Endometrial microvascular endothelial cells (primary cell): ENCODE results near the gene COL1A2. TPM values are rescaled to one million over a fixed set of nuclear protein-coding genes. Genes with fewer than 3 reads are reported as not detected.

Experiments used
- in situ Hi-C: cut with HindIII; loops from 2 replicates; pipeline ENCODE4 v1.10.0; 2017; ENCODE audit warnings: low sequenced_read_pairs, low pct_unique_long_range_greater_than_20kb; ENCODE audit errors: inconsistent ontology term
- total RNA-seq: library from RNA; depleted of rRNA; stranded (reverse); fragments of >200 nt; gene quantifications from one replicate; pipeline ENCODE4 v1.2.3, GENCODE V29; 2015; ENCODE audit errors: inconsistent ontology term

Gene COL1A2
- total RNA-seq, 1 donor from 2014 or later = 73.4 TPM

DNA sequence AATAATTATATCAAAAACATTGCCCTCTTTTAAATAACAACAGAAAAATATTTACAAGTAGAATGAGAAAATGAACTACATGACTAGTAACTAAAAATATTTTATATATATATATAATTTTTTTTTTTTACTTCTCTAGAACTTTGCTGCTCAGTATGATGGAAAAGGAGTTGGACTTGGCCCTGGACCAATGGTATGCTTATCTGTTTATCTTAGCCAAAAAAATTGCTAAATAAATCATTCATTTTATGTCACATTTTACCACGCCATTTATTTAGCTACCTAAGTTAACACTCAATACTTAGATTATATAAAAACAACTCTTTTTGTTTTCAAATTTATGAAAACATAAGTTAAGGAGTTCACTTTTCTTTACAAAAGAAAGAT, 6.7 kb downstream of the COL1A2 start:
- in situ Hi-C loops = no loop called here

DNA sequence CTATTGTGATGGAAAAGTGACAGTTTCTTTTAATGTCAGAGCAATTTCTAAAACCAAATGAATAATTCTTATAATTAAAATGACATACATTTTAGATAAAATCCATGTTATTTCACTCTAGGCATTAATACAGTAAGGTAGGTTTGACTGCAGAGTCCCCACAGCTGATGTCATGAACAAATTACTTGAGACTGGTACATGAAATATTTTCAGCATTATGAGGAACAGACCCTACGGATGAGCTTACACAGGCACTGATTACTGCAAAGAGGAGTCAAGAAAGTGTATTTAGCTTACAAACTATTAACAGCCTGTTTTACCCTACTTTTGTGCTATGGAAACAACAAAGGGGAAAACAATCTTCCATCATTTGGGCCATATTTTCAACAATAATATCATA, 8.9 kb downstream of the COL1A2 start:
- in situ Hi-C loops = no loop called here

DNA sequence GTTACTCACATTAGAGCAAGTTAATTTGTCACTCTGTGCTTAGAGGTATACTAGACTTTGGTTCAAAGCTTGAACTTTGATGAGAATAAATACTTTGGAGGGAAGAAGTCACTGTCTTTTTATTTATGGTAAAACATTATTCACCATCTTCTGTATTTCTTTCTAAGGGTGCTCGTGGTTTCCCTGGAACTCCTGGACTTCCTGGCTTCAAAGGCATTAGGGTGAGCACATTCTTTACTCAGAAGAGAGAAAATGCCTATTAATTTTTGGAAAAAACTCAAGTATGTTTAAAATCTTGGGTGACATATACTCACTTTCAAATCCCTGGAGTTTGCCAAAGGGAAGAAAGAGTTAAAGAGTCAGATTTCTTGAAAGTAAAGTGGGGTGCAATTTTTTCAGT, 10.8 kb downstream of the COL1A2 start:
- in situ Hi-C loops = no loop called here

GRCh38 chr7:94406696-94407095, 12.0 kb downstream of the COL1A2 start:
- in situ Hi-C loops = no loop called here

DNA sequence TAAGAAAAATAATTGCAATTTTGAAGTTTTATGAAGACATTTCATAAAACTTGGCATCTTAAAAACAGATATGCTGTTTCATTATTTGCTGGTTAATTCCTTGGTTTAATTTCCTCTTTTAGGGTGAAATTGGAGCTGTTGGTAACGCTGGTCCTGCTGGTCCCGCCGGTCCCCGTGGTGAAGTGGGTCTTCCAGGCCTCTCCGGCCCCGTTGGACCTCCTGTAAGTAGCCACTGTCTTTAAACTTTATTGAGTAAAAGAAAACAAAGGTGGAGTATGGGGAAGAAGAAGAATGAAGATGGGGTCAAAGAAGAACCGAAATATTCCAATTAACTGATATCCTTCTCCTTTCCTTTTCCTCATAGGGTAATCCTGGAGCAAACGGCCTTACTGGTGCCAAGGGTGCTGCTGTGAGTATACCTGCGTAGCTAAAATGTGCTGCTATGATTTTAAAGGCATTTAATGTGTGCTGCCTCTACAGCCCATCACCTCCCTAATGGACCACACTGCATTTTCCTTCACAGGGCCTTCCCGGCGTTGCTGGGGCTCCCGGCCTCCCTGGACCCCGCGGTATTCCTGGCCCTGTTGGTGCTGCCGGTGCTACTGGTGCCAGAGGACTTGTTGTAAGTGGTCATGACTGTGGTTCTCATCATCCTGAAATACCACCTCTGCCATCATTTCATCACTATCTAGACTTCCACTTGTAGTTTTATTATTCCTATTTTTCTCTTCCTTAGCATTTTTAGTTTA, 14.7 kb downstream of the COL1A2 start:
- in situ Hi-C loops = no loop called here

- in situ Hi-C loops = no loop called here
Measured at GRCh38 chr7:94410413-94411187, 15.9 kb downstream of the COL1A2 start.

DNA sequence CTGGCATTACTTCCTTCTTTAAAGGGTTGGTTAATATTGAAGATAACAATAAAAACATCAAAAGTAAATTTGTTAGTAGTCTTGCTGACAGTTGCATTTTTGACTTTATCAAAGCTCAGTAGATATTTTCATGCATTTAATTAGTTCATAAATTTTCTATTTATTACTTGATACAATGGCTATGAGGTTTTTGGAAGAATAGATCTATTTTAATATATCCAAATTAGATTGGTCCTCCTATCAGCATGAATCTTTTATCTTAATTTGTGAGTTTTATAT, 16.4 kb downstream of the COL1A2 start:
- in situ Hi-C loops = no loop called here

GRCh38 chr7:94412762-94413322, 18.1 kb downstream of the COL1A2 start:
- in situ Hi-C loops = no loop called here

DNA sequence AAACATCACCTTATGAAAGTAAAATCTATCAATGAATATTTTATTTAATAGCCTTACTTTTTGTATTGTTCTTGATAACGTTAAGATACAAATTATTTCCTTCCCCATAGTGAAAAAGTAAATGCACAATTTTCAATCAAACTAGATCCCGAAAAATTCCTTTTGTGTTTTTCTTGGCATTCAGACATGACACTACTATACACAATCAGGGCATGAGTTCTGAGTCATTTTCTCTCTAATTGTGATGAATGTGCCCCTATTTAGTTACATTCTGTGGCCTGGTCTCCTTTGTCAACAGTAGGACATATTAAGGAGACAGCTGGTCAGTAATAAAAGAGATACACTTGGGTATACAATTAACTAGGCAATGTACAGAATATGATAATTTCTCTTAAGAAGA, 19.8 kb downstream of the COL1A2 start:
- in situ Hi-C loops = no loop called here

GRCh38 chr7:94414980-94415379, 20.3 kb downstream of the COL1A2 start:
- in situ Hi-C loops = no loop called here

DNA sequence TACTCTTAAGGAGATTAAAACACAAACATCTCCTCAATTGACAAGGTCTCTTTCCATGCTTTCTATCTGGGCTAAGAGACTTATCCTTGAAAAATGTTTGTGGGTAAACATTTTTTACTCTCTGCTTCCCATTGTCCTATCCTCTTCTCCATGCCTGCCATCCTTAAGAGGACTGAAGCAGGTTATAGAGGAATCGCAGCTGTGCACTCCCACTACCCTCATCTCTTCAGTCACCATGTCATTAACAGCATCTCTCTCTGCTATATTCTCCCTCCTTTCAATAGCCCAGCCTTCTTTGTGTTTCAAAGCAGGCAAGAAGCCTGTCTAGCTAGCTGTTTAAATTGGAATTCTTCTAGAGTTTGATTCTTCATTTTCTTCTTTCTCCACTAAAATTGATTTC, 22.6 kb downstream of the COL1A2 start:
- in situ Hi-C loops = no loop called here

DNA sequence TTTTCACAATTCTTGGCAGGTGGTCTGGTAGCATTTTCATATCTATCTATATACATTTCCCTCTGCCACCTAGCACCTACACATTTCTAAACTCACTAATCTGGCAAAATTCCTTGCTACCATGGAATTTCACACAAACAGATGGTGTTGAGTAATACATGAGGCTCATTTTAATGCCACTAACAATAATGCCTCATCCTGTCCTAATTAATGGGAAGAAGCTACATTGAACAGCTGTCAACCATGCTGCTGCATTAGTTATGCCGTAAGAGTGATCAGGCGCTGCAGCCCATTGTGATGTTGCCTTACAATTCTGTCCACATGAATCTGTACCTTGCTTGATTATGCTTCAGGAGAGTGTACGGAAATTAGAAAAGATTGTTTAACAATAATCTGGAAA, 23.2 kb downstream of the COL1A2 start:
- in situ Hi-C loops = no loop called here

DNA sequence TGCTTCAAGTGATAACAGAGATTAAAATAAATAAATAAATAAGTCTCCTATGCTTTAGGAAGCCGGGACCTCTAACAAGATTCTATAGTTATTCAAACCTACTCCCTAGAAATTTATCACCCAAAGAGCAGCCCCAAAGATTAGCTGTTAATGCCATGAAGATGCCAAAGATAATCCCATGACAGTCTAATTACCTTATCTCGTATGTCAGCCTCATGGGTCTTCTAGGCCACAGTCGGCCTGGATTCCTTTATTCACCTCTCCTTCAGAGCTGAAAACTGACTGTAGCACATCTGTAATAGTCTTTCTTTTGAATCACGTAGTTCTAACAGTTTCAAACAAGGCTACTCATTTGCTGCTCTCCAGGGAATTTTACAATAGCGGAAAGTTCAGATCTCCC, 24.2 kb downstream of the COL1A2 start:
- in situ Hi-C loops = no loop called here

DNA sequence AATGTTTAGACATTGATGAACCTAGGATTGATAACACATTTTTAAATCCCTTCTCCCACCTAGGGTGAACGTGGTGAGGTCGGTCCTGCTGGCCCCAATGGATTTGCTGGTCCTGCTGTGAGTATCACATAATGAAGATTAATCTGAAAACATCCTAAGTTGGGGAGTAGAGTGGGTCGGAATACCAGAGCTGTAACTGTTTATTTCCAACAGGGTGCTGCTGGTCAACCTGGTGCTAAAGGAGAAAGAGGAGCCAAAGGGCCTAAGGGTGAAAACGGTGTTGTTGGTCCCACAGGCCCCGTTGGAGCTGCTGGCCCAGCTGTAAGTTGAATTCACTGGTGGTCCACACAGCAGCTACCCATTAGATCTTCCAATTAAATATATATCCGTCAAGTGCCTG, 25.6 kb downstream of the COL1A2 start:
- in situ Hi-C loops = no loop called here

DNA sequence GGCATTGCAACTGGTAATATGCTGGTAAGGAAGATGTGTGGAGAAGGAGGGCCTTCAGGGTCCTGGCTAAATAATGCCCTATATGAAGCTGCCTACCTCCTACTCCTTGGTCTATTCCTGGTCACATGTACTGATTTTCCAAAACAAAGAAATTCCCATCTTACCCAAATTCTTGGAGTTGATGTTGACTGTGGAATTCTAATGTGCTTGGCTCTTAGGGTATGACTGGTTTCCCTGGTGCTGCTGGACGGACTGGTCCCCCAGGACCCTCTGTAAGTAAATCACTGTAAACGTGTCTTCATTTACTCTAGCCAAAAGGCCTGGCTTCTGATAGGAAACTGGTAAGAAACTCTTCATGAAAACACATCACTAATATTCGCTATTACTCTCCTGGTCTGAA, 27.0 kb downstream of the COL1A2 start:
- in situ Hi-C loops = no loop called here

- in situ Hi-C loops = no loop called here
Measured at GRCh38 chr7:94422136-94422535, 27.4 kb downstream of the COL1A2 start.

- in situ Hi-C loops = no loop called here
Measured at GRCh38 chr7:94422827-94423460, 28.2 kb downstream of the COL1A2 start.

DNA sequence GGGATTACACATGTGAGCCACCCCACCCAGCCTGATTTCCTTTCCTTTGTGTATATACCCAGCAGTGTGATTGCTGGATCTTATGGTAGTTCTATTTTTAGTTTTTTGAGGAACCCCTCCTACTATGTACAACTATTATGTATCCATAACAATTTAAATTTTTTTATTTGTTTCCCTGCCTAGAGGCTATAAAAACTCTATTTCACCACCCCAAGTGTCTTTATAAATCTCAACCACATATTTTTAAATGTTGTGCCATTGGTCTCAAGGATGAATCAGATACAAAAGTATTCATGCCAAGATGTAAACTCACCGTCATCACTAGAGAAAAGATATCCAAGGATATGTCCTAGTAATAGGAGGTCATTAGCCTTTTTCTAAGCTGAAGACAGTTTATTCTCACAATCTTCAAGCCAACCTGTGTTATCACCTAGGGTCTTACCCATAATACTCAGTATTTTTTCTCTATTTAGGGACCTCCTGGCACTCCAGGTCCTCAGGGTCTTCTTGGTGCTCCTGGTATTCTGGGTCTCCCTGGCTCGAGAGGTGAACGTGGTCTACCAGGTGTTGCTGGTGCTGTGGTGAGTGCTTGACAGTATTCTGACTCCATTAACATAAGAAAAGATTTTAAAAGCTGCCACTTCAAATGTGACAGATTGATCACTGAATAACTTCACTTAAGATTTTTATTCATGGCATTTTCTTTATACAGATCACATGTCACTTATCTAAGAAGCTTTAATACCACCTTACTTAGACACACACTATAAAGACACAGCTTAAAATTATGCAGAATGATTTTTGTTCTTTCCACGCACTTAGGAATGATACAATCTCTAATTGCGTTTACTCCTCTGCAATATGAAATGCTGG, 29.4 kb downstream of the COL1A2 start:
- in situ Hi-C loops = no loop called here

GRCh38 chr7:94425546-94425945, 30.9 kb downstream of the COL1A2 start:
- in situ Hi-C loops = no loop called here
